ENCODE data around the gene RPLP1. TPM values are rescaled to one million over a fixed set of nuclear protein-coding genes. Genes with fewer than 3 reads are reported as not detected.

RPLP1 gene
- polyA plus RNA-seq, 1 donor (not counting 4 experiments of a cell fraction or from before 2014, with no cell fraction given), result 755 TPM

DNA sequence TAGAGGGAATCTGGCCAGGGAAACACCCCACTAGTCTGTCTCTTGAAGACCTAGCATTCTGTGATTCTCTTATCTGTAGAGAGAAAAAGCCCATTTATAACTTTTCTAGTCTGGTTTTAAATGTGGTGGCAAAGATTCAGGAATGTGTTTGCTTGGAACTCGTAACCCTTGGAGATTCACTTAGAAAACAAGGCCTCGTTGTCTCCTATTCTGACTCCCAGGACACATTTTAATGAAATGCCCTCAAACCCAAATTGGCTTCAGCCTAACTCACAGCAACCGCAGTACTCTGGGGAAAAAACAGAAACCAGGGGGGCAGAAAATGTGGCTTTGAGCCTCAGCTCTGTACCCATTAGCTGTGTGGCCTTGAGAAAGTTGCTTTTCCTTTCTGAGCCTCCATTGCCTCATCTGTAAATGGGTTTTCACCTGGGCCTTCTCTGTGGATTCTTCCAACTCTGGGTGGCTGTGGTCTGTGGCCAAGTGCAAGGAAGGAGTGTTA, 36.5 kb downstream of the RPLP1 start:
- Histone ChIP-seq H3K4me3 (ENCODE audit: control insufficient read depth in 2 of 3, extremely low read depth in 1 of 3, insufficient read depth in 2 of 3, low read depth in 1 of 3, low read length in 3 of 3) (no peak overlapping the region), H3K4me1 (ENCODE audit: control insufficient read depth, extremely low read depth, insufficient read depth, low read length) (no peaks in the 10 kb centered on the region), H3K27ac (ENCODE audit: control insufficient read depth, insufficient read depth, low read length) (no peak overlapping the region), H3K27me3 (ENCODE audit: control insufficient read depth, extremely low read depth, insufficient read depth, low read length) (peaks cover 21% of the 10 kb centered on the region), H4K20me1 (ENCODE audit: control insufficient read depth, extremely low read depth, insufficient read depth, low read length) (no peaks in the 10 kb centered on the region), H3K9me3 (ENCODE audit: control insufficient read depth, low read depth, low read length) (no peaks in the 10 kb centered on the region), H3K36me3 (ENCODE audit: control insufficient read depth in 2 of 2, extremely low read depth in 1 of 2, insufficient read depth in 2 of 2, low read length in 2 of 2) (no peaks in the 10 kb centered on the region), H3K4me2 (ENCODE audit: control insufficient read depth, extremely low read depth, insufficient read depth, low read depth, low read length) (no peak overlapping the region), H3K79me2 (ENCODE audit: control insufficient read depth, insufficient read depth, low read length) (no peaks in the 10 kb centered on the region), H3K9ac (ENCODE audit: control insufficient read depth, extremely low read depth, insufficient read depth, low read length) (no peak overlapping the region), H2AFZ (ENCODE audit: control insufficient read depth, low read length) (no peak overlapping the region), H3K9me1 (ENCODE audit: control insufficient read depth, extremely low read depth, insufficient read depth, low read length) (no peaks in the 10 kb centered on the region)
- DNase-seq (ENCODE audit: low read depth, low spot score), result no peak
- FAIRE-seq, result no peak
- TF ChIP-seq EZH2 (IDR thresholded peaks at IDR 0.05; ENCODE audit: low read length), result no peak
- TF ChIP-seq, protein P1, sequence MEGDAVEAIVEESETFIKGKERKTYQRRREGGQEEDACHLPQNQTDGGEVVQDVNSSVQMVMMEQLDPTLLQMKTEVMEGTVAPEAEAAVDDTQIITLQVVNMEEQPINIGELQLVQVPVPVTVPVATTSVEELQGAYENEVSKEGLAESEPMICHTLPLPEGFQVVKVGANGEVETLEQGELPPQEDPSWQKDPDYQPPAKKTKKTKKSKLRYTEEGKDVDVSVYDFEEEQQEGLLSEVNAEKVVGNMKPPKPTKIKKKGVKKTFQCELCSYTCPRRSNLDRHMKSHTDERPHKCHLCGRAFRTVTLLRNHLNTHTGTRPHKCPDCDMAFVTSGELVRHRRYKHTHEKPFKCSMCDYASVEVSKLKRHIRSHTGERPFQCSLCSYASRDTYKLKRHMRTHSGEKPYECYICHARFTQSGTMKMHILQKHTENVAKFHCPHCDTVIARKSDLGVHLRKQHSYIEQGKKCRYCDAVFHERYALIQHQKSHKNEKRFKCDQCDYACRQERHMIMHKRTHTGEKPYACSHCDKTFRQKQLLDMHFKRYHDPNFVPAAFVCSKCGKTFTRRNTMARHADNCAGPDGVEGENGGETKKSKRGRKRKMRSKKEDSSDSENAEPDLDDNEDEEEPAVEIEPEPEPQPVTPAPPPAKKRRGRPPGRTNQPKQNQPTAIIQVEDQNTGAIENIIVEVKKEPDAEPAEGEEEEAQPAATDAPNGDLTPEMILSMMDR (optimal IDR thresholded peaks at IDR 0.05 in 1 of 3, IDR thresholded peaks at IDR 0.05 in 1 of 3, conservative IDR thresholded peaks at IDR 0.05 in 1 of 3; ENCODE audit: extremely low read depth in 1 of 3, insufficient read depth in 2 of 3, low read length in 3 of 3), result no peak
- dilution Hi-C loops (cut with MboI; ENCODE audit: extremely low pct_ligation_motif_present, low sequenced_read_pairs), result no loop called here

DNA sequence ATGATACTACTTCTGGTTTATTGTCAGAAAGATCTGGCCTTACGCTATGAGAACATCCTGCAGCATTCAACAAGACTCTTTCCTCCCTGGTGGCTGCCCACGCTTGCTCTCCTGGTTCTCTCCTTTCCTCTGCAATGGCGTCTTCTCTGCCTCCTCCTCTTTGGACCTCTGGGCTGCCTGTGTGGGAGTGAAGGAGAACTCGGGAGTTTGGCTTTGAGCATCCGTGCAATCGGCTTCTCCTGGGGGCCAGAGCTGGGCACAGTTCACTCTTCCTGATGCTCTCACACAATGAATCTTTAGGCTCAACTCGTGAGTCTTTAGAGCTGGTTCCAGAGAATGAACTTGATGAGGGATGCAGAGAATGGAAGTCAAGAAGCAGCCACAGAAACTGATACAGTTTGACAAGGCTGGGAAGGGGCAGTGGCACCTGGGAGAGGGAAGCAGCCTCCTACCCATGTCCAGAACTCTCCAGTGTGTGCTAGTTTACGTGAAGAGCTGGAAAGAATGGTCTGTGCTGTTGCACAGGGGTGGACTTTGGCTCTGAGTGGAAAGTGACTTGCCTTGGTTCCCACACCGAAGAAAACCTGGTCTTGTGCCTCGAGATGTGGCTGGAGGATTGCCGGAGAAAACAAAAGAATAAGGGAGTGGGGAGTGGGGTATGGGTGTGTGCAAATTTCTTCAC, 37.9 kb downstream of the RPLP1 start:
- no peaks in the 10 kb centered on the region for H3K36me3 ChIP-seq (ENCODE audit: control insufficient read depth in 2 of 2, extremely low read depth in 1 of 2, insufficient read depth in 2 of 2, low read length in 2 of 2)
- H3K4me2 ChIP-seq (ENCODE audit: control insufficient read depth, extremely low read depth, insufficient read depth, low read depth, low read length), result no peak overlapping the region
- H3K79me2 ChIP-seq (ENCODE audit: control insufficient read depth, insufficient read depth, low read length), result no peaks in the 10 kb centered on the region
- H3K27ac ChIP-seq (ENCODE audit: control insufficient read depth, insufficient read depth, low read length), result no peak overlapping the region
- TF ChIP-seq, protein P1 (optimal IDR thresholded peaks at IDR 0.05 in 1 of 3, IDR thresholded peaks at IDR 0.05 in 1 of 3, conservative IDR thresholded peaks at IDR 0.05 in 1 of 3; ENCODE audit: extremely low read depth in 1 of 3, insufficient read depth in 2 of 3, low read length in 3 of 3), result no peak
- no peak for TF ChIP-seq EZH2 (IDR thresholded peaks at IDR 0.05; ENCODE audit: low read length)
- no peaks in the 10 kb centered on the region for H3K4me1 ChIP-seq (ENCODE audit: control insufficient read depth, extremely low read depth, insufficient read depth, low read length)
- no peaks in the 10 kb centered on the region for H3K9me3 ChIP-seq (ENCODE audit: control insufficient read depth, low read depth, low read length)
- dilution Hi-C loops (cut with MboI; ENCODE audit: extremely low pct_ligation_motif_present, low sequenced_read_pairs), result no loop called here
- no peak for FAIRE-seq
- peaks cover 19% of the 10 kb centered on the region for H3K27me3 ChIP-seq (ENCODE audit: control insufficient read depth, extremely low read depth, insufficient read depth, low read length)
- no peak for DNase-seq (ENCODE audit: low read depth, low spot score)
- H3K9ac ChIP-seq (ENCODE audit: control insufficient read depth, extremely low read depth, insufficient read depth, low read length), result no peak overlapping the region
- no peak overlapping the region for H2AFZ ChIP-seq (ENCODE audit: control insufficient read depth, low read length)
- no peak overlapping the region for H3K4me3 ChIP-seq (ENCODE audit: control insufficient read depth in 2 of 3, extremely low read depth in 1 of 3, insufficient read depth in 2 of 3, low read depth in 1 of 3, low read length in 3 of 3)
- no peaks in the 10 kb centered on the region for H4K20me1 ChIP-seq (ENCODE audit: control insufficient read depth, extremely low read depth, insufficient read depth, low read length)
- H3K9me1 ChIP-seq (ENCODE audit: control insufficient read depth, extremely low read depth, insufficient read depth, low read length), result no peaks in the 10 kb centered on the region
